Gastrocnemius medialis (tissue), 4 donors: ENCODE measurements around the gene ENTPD8.

Experiments used
- CTCF ChIP-seq, 5 experiments: fragments of 450-650 bp in 3 of 5; fragments of 200-600 bp in 2 of 5; sonication (generic) in 2 of 5; IDR thresholded peaks in 4 of 5; conservative IDR thresholded peaks in 1 of 5; 1 replicate in 4 of 5; 2 replicates in 1 of 5; pipeline ENCODE4 v1.5.1; 2016 to 2019; ENCODE audit warnings: antibody characterized with exemption in 5 of 5, mild to moderate bottlenecking in 3 of 5, moderate library complexity in 3 of 5
- POLR2A ChIP-seq, 2 donors: fragments of 450-650 bp; IDR thresholded peaks; one replicate each; pipeline ENCODE4 v1.6.1; 2017; ENCODE audit warnings: antibody characterized with exemption in 2 of 2, mild to moderate bottlenecking in 2 of 2, moderate library complexity in 2 of 2

GRCh38 chr9:137405677-137406081, 35.5 kb downstream of the ENTPD8 start:
- TF ChIP-seq POLR2A (IDR thresholded peaks at IDR 0.05) = no peak
- TF ChIP-seq CTCF (IDR thresholded peaks at IDR 0.05 in 4 of 5, conservative IDR thresholded peaks at IDR 0.05 in 1 of 5) = no peak
